Measurements from ENCODE around the gene HSPA12A.

The HSPA12A gene

DNA sequence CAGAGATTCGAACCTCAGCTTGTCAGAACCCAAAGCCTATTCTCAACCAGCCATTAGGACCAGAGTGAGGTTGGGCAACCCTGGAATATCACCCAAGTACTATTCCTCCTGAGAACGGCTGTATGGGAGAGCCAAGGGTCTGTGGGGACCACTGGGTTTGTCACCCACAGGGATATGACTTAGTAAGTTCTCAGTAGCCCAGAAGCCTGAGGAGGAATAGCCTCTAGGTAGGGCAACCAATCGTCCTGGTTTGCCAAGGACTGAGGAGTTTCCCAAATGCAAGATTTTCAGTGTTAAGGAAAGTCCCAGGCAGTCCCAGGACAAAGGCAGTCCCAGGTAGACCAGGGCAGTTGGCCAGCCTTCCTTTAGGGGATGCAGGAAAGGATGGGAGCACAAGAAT lies 74.9 kb downstream of the HSPA12A start:
- no peak for DNase-seq (ENCODE audit: low spot score)

GRCh38 chr10:116665541-116666125 lies 76.7 kb downstream of the HSPA12A start:
- no peak for DNase-seq (ENCODE audit: low spot score)

DNA sequence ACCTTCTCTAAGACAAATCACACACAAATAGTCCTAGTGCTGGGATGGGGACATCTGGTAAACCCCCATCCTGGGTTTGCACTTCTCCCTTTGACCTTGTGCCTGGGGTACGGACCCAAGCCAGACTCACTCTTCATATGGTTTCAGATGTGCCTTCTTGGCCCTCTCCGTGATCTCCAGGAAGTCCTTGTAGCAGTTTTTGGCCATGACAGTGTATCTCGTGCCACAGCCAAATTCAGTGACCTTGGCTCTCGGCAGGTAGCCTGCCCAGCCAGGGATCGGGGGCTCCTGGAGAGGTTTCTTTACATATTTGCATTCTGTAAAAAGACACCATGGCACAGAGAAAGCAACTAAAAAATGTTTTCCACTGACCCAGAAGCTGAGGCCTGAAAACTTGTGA lies 77.7 kb downstream of the HSPA12A start:
- DNase-seq (ENCODE audit: low spot score): no peak

DNA sequence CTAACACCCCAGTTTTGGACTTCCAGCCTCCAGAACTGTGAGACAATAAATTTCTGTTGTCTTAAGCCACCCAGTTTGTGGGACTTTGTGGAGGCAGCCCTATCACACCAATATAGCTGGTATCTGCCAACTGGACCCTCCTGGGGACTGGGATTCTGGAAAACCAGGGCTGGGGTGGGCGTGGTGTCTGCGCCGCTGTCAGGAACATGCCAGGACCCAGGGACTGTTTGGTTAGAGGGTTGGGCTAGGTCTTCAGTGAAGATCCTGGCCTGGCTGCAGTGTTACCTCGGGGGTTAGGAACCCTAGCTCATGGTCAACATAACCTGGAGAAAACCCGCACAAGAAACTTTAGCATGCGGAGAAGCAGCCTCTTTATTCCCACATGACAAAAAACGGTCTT lies 79.0 kb downstream of the HSPA12A start:
- no peak for DNase-seq (ENCODE audit: low spot score)

DNA sequence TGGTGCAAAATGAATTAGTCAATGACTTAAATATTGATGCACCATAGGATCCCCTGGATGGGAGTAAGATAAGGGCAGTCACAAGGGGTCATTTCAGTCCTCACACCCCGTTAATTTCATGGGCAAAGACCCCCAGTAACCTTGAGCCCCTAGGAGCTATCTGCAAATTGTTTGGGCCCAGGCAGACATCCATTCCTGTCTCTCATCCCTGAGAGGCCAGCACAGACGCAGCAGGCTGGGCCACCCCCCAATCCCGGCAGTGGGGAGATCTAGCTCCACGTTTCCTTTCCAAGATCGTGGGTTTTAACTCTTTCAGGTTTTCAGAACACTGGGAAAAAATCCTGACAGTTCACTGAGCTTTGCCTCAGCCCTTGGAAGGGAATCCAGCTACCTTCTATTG lies 81.5 kb downstream of the HSPA12A start:
- no peak for DNase-seq (ENCODE audit: low spot score)

DNA sequence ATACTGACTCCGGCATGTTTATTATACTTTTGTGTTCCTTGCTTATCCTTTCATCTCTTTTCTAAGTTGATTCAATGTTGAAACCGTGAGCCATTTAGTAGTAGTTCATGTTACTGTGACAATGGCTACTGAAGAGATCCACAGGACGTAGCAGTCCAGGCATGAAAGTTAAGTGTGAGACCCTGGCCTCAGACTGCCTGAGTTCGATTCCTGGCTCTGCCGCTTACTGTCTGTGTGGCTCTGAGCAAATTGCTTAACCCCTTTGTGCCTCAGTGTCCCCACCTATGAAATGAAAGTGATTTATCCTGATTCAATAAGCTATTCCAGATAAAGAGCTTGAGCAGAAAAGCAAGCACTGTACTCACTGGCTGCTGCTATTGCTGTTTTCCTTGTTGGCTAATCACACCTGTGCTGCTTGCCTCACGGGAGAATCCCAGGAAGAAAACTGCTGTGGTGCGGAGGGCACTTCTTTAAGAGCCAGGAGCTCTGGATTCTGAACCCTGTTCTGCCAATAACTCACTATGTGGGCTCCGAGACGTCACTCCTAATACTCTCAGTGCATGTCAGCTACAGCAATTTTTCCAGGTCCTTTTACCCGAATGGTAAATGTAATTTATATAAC lies 83.2 kb downstream of the HSPA12A start:
- DNase-seq (ENCODE audit: low spot score): no peak

GRCh38 chr10:116657863-116658551 lies 84.4 kb downstream of the HSPA12A start:
- no peak for DNase-seq (ENCODE audit: low spot score)

DNA sequence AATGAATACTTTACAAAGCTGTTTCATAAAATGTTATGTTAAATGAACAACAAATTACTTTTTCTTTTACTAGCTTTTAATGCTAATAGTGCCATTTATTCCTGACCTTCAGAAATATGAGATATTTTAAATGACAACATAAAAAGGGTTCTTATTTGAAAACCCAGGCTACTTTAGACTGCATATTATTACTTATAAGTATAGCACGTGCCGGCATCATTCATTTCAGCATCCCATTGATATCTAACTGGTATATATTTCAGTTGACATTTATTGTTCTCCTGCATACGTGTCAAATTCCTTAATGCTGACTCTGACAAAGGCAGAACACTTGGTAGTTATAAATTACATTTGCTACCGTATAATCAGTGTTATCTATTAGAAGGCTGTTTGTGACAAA lies 86.3 kb downstream of the HSPA12A start:
- DNase-seq (ENCODE audit: low spot score): no peak

GRCh38 chr10:116655568-116655967 lies 86.8 kb downstream of the HSPA12A start:
- DNase-seq (ENCODE audit: low spot score): no peak

- DNase-seq (ENCODE audit: low spot score): no peak
Observed at GRCh38 chr10:116654816-116655215, 87.5 kb downstream of the HSPA12A start.

- DNase-seq (ENCODE audit: low spot score): no peak
Observed at GRCh38 chr10:116653885-116654284, 88.5 kb downstream of the HSPA12A start.

GRCh38 chr10:116648903-116649302 lies 93.5 kb downstream of the HSPA12A start:
- DNase-seq (ENCODE audit: low spot score): no peak

- no peak for DNase-seq (ENCODE audit: low spot score)
Observed at GRCh38 chr10:116646502-116646901, 95.9 kb downstream of the HSPA12A start.

DNA sequence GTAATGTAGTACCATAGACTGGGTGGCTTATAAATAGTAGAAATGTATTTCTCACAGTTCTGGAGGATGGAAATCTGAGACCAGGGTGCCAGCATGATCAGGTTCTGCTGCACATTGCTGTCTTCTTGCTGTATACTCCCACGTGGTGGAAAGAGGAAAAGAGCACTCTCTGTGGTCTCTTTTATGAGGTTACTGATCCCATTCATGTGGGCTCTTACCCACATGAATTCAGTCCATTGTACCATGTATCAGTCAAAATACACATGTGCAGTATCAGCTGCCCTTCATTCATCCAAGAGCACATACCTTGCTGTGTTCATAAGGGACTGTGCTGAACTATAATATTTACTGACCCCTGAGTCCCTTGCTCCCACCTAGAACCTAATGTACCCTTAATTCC lies 104.5 kb downstream of the HSPA12A start:
- no peak for DNase-seq (ENCODE audit: low spot score)

GRCh38 chr10:116636976-116637375 lies 105.4 kb downstream of the HSPA12A start:
- DNase-seq (ENCODE audit: low spot score): no peak

DNA sequence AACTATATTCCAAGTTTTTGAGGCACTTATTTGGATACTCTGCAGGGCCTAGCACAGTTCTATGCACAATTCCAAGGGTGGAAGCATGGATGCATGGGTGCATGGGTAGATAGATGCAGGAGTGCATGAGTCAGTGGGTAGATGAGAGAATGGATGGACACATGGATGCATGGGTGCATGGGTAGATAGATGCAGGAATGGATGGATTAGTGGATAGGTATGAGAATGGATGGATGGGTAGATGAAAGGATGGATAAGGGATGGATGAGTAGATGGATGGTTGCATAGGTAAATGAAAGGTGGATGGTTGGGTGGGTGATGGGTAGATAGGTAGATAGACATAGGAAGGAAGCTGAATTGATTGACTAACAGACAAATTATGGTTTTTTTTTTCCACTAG lies 106.0 kb downstream of the HSPA12A start:
- DNase-seq (ENCODE audit: low spot score): no peak

DNA sequence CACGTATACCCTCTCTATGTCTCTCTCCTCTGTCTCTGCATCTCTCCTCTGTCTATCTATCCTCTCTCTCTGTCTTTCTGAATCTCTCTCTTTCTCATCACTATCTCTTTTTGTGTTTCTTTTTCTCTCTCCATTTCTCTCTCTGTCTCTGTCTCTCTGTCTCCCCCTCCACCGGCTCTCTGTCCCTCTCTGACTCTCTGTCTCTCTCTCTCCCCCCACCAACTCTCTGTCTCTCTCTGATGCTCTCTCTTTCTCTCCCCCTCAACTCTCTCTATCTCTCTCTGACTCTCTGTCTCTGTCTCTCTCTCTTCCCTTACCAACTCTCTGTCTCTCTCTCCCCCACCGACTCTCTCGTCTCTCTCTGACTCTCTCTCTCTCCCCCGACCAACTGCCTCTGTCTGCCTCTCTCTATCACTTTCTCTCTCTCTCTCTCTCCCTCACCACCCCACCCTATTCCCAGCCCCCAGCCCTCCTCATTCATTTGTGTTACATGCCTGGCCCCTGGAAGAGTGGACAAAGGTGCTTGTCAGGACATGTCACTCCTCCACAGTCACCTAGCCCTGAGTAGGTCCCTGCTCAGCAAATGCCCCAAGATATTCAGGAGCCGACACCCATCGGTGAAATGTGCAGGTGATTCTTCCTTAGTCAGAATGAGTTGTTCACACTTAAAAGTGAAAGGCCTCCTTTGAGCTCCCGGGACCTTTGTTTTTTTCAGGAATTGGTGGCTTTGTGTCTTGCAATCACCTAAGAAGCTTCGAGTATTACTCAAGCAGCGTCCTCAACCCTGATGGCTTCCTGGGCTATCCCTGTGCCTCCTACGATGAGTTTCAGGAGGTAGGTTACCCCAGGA lies 108.0 kb downstream of the HSPA12A start:
- DNase-seq (ENCODE audit: low spot score): no peak

- DNase-seq (ENCODE audit: low spot score): no peak
Observed at GRCh38 chr10:116633216-116633600, 109.2 kb downstream of the HSPA12A start.

DNA sequence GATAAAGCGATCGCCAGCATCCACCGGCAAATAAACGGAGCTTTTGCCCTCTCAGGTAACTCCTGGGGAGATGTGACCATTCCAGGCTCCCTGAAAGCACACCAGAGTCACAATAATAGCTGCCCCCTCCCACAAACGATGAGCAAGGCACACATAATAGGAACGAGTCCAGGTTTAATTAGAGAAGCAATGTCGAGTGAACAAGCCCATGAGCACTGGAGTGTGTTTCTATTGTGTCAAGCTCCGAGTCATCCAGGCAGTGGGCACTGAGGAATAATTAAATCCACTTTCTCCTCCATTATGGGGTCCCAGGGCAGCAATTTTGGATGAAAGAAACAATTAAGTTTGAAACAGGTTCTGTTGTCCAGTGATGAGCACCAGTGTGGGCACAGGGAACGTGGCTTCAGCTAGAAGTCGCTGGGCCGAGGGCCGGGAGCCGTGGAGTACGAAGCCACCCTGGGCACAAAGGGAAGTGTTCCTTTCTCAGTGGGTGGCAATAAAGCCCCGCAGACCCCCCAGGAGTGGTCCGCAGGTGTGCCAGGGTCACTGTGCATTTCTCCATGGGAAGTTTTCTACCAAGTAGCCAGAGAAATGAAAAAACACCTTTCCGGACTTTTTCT lies 109.7 kb downstream of the HSPA12A start:
- DNase-seq (ENCODE audit: low spot score): no peak

DNA sequence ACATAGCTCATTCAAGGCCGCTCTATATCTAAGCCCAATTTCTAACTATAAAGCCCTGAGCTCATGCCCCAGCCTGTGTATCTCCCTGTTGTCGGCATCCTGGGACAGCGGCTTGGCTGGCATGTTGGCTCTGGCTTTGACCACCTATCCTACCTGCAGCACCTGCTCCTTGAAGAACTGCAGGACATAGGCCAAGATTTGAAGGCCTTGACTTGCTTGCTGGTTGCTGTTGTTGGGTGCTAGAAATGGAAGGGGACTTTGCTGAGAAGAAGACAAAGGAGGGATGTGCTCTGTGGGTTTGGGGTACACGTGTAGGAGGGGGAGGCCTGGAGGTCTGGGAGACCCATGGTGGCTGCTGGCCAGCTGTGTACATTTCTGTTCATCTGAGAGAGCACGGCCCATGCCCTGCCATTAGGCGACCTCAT lies 110.5 kb downstream of the HSPA12A start:
- no peak for DNase-seq (ENCODE audit: low spot score)

DNA sequence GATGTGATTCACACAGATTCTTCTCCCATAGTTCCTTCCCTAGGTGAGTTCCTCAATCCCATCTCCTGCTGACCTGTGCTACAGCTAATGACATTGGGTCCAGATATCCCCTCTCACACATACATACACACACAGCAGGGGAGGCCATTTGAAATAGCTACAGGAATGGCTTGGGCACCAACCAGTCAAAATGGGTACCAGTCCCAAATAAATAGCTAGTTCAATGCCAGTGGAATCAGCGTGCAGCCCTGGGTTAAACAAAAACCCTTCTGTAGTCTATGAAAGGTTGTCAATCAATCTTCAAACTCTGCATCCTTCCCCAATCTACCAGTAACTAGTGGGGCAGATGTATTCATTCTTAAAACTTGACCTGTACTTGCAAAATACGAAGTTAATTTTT lies 112.3 kb downstream of the HSPA12A start:
- DNase-seq (ENCODE audit: low spot score): no peak

DNA sequence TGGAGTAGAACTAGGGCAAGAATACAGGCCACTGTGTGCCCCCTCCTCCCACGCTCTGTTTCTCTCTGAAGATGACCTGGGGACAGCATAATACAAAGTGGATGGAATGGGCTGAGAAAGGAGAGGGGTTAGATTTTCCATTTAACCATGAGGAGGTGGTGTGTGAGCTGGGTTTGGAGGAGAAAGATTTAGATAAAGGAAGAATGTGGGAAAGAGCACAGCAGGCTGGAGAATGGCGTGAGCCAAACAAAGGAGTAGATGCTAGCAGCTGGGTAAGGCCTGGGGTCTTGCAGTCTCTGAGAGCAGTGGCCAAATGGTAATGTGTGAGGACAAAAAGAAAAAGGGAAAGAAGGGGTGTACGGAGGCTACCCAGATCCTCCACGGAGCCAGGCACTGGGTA lies 113.0 kb downstream of the HSPA12A start:
- no peak for DNase-seq (ENCODE audit: low spot score)
